ENCODE data around the gene SYTL2.
"Not testable (repeated sequence)": the region's sequence is repeated elsewhere in the genome, so short reads cannot be mapped to it uniquely, and the experiment has no call there.

Gene SYTL2

DNA sequence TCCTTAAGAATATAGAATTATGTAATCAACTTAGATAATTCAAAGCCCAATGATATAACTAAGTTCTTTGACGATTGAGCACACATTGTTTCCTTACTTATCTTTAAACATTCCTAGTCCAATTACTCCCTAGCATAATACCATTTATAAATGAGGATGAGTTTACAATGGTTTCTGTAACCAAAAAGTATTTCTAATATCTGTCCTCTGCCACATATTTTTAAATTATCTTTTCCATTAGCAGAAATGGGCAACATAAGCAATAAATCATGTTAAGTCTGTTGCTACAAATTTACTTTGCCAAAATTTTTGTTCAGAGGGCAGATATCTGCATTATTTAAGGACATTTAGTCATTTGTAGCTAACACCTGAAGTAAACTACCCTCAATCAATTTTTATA lies 152.8 kb downstream of the SYTL2 start:
- ChIA-PET CTCF (interaction anchor here (1.3 to 2.8 kb wide), 2 partner anchors 10 to 30 kb away, joined by 3 to 16 read pairs; partner anchors contain the start of genes TMEM126A and TMEM126B), POLR2A (no interaction called here)
- TF ChIP-seq, protein P1, sequence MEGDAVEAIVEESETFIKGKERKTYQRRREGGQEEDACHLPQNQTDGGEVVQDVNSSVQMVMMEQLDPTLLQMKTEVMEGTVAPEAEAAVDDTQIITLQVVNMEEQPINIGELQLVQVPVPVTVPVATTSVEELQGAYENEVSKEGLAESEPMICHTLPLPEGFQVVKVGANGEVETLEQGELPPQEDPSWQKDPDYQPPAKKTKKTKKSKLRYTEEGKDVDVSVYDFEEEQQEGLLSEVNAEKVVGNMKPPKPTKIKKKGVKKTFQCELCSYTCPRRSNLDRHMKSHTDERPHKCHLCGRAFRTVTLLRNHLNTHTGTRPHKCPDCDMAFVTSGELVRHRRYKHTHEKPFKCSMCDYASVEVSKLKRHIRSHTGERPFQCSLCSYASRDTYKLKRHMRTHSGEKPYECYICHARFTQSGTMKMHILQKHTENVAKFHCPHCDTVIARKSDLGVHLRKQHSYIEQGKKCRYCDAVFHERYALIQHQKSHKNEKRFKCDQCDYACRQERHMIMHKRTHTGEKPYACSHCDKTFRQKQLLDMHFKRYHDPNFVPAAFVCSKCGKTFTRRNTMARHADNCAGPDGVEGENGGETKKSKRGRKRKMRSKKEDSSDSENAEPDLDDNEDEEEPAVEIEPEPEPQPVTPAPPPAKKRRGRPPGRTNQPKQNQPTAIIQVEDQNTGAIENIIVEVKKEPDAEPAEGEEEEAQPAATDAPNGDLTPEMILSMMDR (IDR thresholded peaks at IDR 0.05; ENCODE audit: control extremely low read depth, extremely low read depth, low read depth, missing control alignments), result no peak
- no peak for DNase-seq (ENCODE audit: extremely low spot score)

DNA sequence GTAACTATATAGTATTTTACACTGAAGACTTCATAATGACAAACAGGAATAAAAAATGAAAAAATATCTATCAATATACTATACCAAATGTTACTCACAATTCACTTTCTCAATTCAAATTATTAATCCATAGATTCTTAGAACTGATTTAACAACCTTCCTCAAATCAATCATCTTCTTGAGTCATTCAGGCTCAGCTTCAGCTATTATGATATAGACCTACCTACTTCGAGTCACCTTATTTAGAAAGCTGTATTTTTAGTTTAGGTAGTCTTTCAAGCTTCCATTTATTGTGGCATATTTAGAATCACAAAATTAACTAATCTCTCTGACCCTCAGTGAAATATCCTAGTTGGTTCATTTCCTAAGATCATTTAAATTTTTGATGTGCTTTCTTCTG lies 154.2 kb downstream of the SYTL2 start:
- no peak for DNase-seq (ENCODE audit: extremely low spot score)
- ChIA-PET CTCF (no interaction called here), POLR2A (no interaction called here)
- TF ChIP-seq, protein P1 (IDR thresholded peaks at IDR 0.05; ENCODE audit: control extremely low read depth, extremely low read depth, low read depth, missing control alignments), result no peak

DNA sequence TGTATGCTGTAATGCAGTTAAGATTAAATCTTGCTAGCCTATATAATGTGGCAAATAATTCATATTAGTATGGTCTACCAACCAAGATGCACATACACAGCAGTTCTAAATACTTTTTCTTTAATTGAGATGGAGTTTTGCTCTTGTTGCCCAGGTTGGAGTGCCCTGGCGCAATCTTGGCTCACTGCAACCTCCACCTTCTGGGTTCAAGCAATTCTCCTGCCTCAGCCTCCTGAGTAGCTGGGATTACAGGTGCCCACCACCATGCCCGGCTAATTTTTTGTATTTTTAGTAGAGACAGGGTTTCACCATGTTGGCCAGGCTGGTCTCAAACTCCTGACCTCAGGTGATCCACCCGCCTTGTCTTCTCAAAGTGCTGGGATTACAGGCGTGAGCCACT lies 156.6 kb downstream of the SYTL2 start:
- not testable (repeated sequence) for DNase-seq (ENCODE audit: extremely low spot score)
- CTCF ChIA-PET, result interaction anchor here (0.5 to 2.1 kb wide), 3 partner anchors 9 to 10 kb away, joined by 3 to 7 read pairs (median 6); partner anchors contain the start of gene CREBZF
- POLR2A ChIA-PET, result interaction anchor here (2.1 kb wide), 1 partner anchor 26 kb away, joined by 6 read pairs; the partner anchor contains the start of gene TMEM126B

DNA sequence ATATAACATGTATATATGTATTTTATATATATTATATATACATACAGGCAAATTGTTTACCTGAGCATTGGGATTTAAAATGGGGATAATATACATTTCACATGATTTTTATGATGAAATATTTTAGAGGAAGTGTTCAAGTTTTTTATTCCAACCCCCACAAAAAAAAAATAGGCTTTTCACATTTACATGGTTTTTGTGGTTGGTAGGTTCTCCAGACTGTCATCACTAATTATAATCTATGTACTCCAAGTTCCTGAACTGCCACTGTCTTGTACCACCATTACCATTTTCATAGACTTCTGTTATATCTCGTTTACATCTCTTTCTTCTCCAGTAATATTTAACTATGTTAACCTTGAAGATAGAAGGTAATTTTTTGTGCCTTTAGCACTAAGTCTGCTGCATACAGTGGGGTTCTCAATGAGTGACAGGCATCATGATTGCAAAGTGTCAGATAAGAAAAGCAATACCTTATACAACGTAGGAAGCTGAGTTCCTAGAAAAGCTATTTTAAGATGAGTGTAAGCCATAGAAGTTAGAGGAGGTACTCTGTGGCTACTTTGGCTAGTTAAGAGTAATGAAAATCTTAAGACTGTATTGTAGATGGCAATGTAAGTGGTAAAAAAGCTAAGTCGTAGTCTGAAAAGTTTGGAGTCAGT lies 158.0 kb downstream of the SYTL2 start:
- DNase-seq (ENCODE audit: extremely low spot score), result no peak
- CTCF ChIA-PET, result interaction anchor here (1.4 to 2.1 kb wide), 2 partner anchors 10 to 12 kb away, joined by 6 to 7 read pairs; partner anchors contain the start of gene CREBZF
- POLR2A ChIA-PET, result interaction anchor here (2.1 kb wide), 1 partner anchor 24 kb away, joined by 6 read pairs; the partner anchor contains the start of gene TMEM126B
- TF ChIP-seq, protein P1 (IDR thresholded peaks at IDR 0.05; ENCODE audit: control extremely low read depth, extremely low read depth, low read depth, missing control alignments), result no peak

DNA sequence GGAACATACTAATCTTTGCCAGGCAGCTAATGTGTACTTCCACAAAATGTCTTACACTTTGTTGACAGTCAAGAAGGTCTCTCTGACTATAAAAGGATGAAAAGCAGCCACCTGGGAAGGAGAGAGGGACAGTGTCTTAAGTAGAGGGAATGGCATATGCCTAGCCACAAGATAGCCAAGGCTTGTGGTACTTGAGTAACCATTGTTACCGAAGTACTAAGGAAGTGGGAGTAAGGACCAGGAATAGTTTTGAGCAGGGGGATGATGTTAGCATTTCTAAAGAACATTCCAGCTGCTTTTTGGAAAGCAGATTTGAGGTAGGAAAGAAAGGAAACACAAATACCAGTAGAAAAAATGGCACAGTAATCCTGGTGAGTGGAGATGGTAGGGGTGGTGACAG lies 159.8 kb downstream of the SYTL2 start:
- ChIA-PET POLR2A (no interaction called here), CTCF (no interaction called here)
- TF ChIP-seq, protein P1 (IDR thresholded peaks at IDR 0.05; ENCODE audit: control extremely low read depth, extremely low read depth, low read depth, missing control alignments), result no peak
- no peak for DNase-seq (ENCODE audit: extremely low spot score)

DNA sequence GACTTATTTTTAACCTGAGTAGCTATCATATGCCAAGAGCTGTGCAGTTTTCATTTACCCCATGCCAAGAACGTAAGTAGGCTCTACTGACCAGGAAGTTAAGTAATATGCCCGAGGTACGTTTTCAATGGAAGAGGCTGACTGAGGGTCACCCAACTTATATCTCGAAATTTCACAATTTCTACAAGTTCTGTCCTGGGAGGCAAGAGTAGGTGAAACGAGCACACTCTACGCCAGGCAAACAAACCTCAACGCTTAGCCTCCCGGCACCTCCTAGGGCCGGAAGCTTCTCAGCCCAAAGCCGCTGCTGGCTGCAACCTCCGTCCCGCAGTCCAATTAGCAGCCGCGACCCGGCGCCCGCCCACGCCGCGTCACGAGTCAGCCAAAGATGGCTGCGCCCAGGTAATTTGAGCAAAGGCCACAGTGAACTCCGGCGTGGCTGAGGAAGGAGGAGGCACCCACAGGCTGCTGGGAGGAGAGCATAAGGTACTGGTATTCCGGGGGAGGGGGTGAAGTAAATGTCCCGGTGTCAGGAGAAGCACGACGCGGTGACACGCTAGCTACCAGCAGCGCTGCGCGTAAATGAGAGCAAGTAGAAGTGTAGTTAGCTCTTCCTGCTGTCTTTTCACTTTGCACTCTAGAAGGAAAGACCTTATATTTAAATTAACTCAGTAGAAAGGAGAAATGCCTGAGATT lies 163.2 kb downstream of the SYTL2 start, which contains the start of gene TMEM126A:
TSS of gene TMEM126A (plus strand) at position 364 of the 696 bp plus-strand sequence. CDS start 2,289 bp downstream, outside the sequence.
- DNase-seq (ENCODE audit: extremely low spot score), result peak; percentile 89
- TF ChIP-seq, protein P1 (IDR thresholded peaks at IDR 0.05; ENCODE audit: control extremely low read depth, extremely low read depth, low read depth, missing control alignments), result no peak
- ChIA-PET CTCF (interaction anchor here (1.0 to 3.8 kb wide), 7 partner anchors 10 to 207 kb away, joined by 3 to 27 read pairs (median 8); partner anchors contain the start of genes CCDC83, CREBZF, DLG2 and TMEM126B), POLR2A (interaction anchor here (0.7 to 1.7 kb wide), 6 partner anchors 8 to 912 kb away, joined by 3 to 11 read pairs (median 4); partner anchors contain the start of genes CREBZF and TMEM126B)

Data from GM10248 (cell line).